Measurements from ENCODE around the gene PRPF40A.
A peak's percentile ranks its signal among the peaks of the same experiment; 100 is the strongest.

PRPF40A gene

GRCh38 chr2:152715112-152715511 is 2.1 kb downstream of the PRPF40A start:
- peaks cover 22% of the 10 kb centered on the region for H3K4me1 ChIP-seq (ENCODE audit: insufficient read depth, low read length, severe bottlenecking)
- H3K79me2 ChIP-seq (ENCODE audit: insufficient read depth, low read length): peaks cover 82% of the 10 kb centered on the region
- H3K9me2 ChIP-seq (ENCODE audit: low read depth, low read length): no peaks in the 10 kb centered on the region
- no peak overlapping the region for H3K27ac ChIP-seq (ENCODE audit: low read depth, low read length, poor library complexity, severe bottlenecking)
- H3K27me3 ChIP-seq (ENCODE audit: insufficient read depth, low read length): no peaks in the 10 kb centered on the region
- peaks cover 4% of the 10 kb centered on the region; the same call in 1 of the 2 replicates for H4K20me1 ChIP-seq (ENCODE audit: insufficient read depth, low read length)
- peak overlapping the region; percentile 81 for H3K4me2 ChIP-seq (ENCODE audit: low read length)
- H2AFZ ChIP-seq (ENCODE audit: low read length): no peak overlapping the region
- H3K9me3 ChIP-seq (ENCODE audit: low read length): no peaks in the 10 kb centered on the region
- H3K9ac ChIP-seq (ENCODE audit: low read length): no peak overlapping the region
- H3F3A ChIP-seq (ENCODE audit: insufficient read depth, low read length): no peaks in the 10 kb centered on the region
- H3K4me3 ChIP-seq (ENCODE audit: low read depth, low read length, poor library complexity, severe bottlenecking): peak overlapping the region; percentile 84
- TF ChIP-seq, protein P1, sequence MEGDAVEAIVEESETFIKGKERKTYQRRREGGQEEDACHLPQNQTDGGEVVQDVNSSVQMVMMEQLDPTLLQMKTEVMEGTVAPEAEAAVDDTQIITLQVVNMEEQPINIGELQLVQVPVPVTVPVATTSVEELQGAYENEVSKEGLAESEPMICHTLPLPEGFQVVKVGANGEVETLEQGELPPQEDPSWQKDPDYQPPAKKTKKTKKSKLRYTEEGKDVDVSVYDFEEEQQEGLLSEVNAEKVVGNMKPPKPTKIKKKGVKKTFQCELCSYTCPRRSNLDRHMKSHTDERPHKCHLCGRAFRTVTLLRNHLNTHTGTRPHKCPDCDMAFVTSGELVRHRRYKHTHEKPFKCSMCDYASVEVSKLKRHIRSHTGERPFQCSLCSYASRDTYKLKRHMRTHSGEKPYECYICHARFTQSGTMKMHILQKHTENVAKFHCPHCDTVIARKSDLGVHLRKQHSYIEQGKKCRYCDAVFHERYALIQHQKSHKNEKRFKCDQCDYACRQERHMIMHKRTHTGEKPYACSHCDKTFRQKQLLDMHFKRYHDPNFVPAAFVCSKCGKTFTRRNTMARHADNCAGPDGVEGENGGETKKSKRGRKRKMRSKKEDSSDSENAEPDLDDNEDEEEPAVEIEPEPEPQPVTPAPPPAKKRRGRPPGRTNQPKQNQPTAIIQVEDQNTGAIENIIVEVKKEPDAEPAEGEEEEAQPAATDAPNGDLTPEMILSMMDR (IDR thresholded peaks at IDR 0.05; ENCODE audit: low read length): no peak
- TF ChIP-seq EZH2 (IDR thresholded peaks at IDR 0.05; ENCODE audit: borderline replicate concordance, low read length): no peak
- H3K36me3 ChIP-seq (ENCODE audit: insufficient read depth, low read length): peaks cover 60% of the 10 kb centered on the region

GRCh38 chr2:152710713-152711112 is 6.5 kb downstream of the PRPF40A start:
- peaks cover 11% of the 10 kb centered on the region for H3K9me3 ChIP-seq (ENCODE audit: low read length)
- no peak overlapping the region for H3K9ac ChIP-seq (ENCODE audit: low read length)
- TF ChIP-seq EZH2 (IDR thresholded peaks at IDR 0.05; ENCODE audit: borderline replicate concordance, low read length): no peak
- TF ChIP-seq, protein P1 (IDR thresholded peaks at IDR 0.05; ENCODE audit: low read length): no peak
- peaks cover 98% of the 10 kb centered on the region for H3K79me2 ChIP-seq (ENCODE audit: insufficient read depth, low read length)
- H3K27me3 ChIP-seq (ENCODE audit: insufficient read depth, low read length): no peaks in the 10 kb centered on the region
- H3K4me2 ChIP-seq (ENCODE audit: low read length): no peak overlapping the region
- no peak overlapping the region for H3K4me3 ChIP-seq (ENCODE audit: low read depth, low read length, poor library complexity, severe bottlenecking)
- no peaks in the 10 kb centered on the region for H3K9me2 ChIP-seq (ENCODE audit: low read depth, low read length)
- H4K20me1 ChIP-seq (ENCODE audit: insufficient read depth, low read length): peaks cover 4% of the 10 kb centered on the region; the same call in 1 of the 2 replicates
- no peak overlapping the region for H3K27ac ChIP-seq (ENCODE audit: low read depth, low read length, poor library complexity, severe bottlenecking)
- H3K4me1 ChIP-seq (ENCODE audit: insufficient read depth, low read length, severe bottlenecking): peaks cover 9% of the 10 kb centered on the region
- H3K36me3 ChIP-seq (ENCODE audit: insufficient read depth, low read length): peaks cover 100% of the 10 kb centered on the region
- H3F3A ChIP-seq (ENCODE audit: insufficient read depth, low read length): no peaks in the 10 kb centered on the region
- no peak overlapping the region for H2AFZ ChIP-seq (ENCODE audit: low read length)

DNA sequence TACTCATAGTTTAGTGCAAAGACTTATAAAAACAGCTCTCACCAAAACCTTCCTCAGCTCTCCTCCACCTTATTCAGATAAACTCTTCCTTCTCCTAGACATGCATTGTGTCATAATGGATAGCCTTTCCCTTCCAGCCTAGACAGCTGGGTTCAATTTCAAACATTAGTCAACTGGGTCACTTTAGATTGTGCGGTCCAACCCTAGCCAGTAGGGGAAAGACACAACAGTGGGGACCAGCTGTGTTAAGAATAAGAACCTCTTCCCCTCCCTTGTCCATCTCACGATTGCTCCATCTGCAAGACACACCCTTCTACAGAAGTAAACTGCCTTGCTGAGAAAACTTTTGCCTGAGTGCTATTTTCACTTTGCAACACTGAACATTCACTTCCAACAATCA is 8.5 kb downstream of the PRPF40A start:
- H3K4me3 ChIP-seq (ENCODE audit: low read depth, low read length, poor library complexity, severe bottlenecking): no peak overlapping the region
- H3K9me3 ChIP-seq (ENCODE audit: low read length): peaks cover 11% of the 10 kb centered on the region
- H3F3A ChIP-seq (ENCODE audit: insufficient read depth, low read length): no peaks in the 10 kb centered on the region
- no peak overlapping the region for H3K27ac ChIP-seq (ENCODE audit: low read depth, low read length, poor library complexity, severe bottlenecking)
- H3K79me2 ChIP-seq (ENCODE audit: insufficient read depth, low read length): peaks cover 98% of the 10 kb centered on the region
- H3K27me3 ChIP-seq (ENCODE audit: insufficient read depth, low read length): no peaks in the 10 kb centered on the region
- H3K9ac ChIP-seq (ENCODE audit: low read length): no peak overlapping the region
- H3K4me2 ChIP-seq (ENCODE audit: low read length): no peak overlapping the region
- peaks cover 100% of the 10 kb centered on the region for H3K36me3 ChIP-seq (ENCODE audit: insufficient read depth, low read length)
- TF ChIP-seq EZH2 (IDR thresholded peaks at IDR 0.05; ENCODE audit: borderline replicate concordance, low read length): no peak
- TF ChIP-seq, protein P1 (IDR thresholded peaks at IDR 0.05; ENCODE audit: low read length): no peak
- no peaks in the 10 kb centered on the region for H3K4me1 ChIP-seq (ENCODE audit: insufficient read depth, low read length, severe bottlenecking)
- H4K20me1 ChIP-seq (ENCODE audit: insufficient read depth, low read length): no peaks in the 10 kb centered on the region
- H2AFZ ChIP-seq (ENCODE audit: low read length): no peak overlapping the region
- H3K9me2 ChIP-seq (ENCODE audit: low read depth, low read length): no peaks in the 10 kb centered on the region
